Measurements from ENCODE around the gene PYGO1. TPM values are rescaled to one million over a fixed set of nuclear protein-coding genes. Genes with fewer than 3 reads are reported as not detected.
"Not testable (repeated sequence)": the region's sequence is repeated elsewhere in the genome, so short reads cannot be mapped to it uniquely, and the experiment has no call there.

Gene PYGO1
- total and polyA plus RNA-seq, 9 of the 15 experiments (the other 6 are each of a cell fraction or from before 2014, with no cell fraction given) = under 0.01 to 0.07 (median 0.02) TPM; not detected in 5

GRCh38 chr15:55498109-55498938, 89.8 kb downstream of the PYGO1 start (continued):
- TF ChIP-seq RBFOX2 (IDR thresholded peaks at IDR 0.05; ENCODE audit: low read depth, low read length) = peak; percentile 51
- TF ChIP-seq ZBTB33 (CRISPR knock-in tag; IDR thresholded peaks at IDR 0.05) = peak; percentile 20; the same call in 1 of the 2 replicates
- peak; percentile 62 for TF ChIP-seq MYC (IDR thresholded peaks at IDR 0.05; ENCODE audit: low read depth, low read length)
- not testable (repeated sequence) for TF ChIP-seq MYC (CRISPR knock-in tag; IDR thresholded peaks at IDR 0.05; ENCODE audit: borderline replicate concordance, low read depth); ZBTB40 (CRISPR knock-in tag; IDR thresholded peaks at IDR 0.05)
- peak; percentile 56; the same call in 1 of the 2 replicates for TF ChIP-seq NR2C2 (CRISPR knock-in tag; IDR thresholded peaks at IDR 0.05)
- peak; percentile 96 for TF ChIP-seq NR2C2 (tag; IDR thresholded peaks at IDR 0.05)
- TF ChIP-seq ZNF639 (CRISPR knock-in tag; conservative IDR thresholded peaks at IDR 0.05 in 1 of 2, IDR thresholded peaks at IDR 0.05 in 1 of 2) = peak in 1 of 2 experiments; percentile 36; a peak in 1 of 4 replicates
- TF ChIP-seq RFX1 (IDR thresholded peaks at IDR 0.05) = peak; percentile 89
- peak; percentile 59 for TF ChIP-seq POLR2G (IDR thresholded peaks at IDR 0.05; ENCODE audit: low read depth, low read length)
- peak; percentile 79 for TF ChIP-seq ZBTB40 (IDR thresholded peaks at IDR 0.05)
- peak; percentile 46; the same call in 1 of the 2 replicates for TF ChIP-seq L3MBTL2 (IDR thresholded peaks at IDR 0.05)
